GM06990 (cell line): ENCODE results near the gene PKD2.

ENCODE experiments used
- DNase-seq: peaks from one replicate; pipeline ENCODE4 v3.0.0-alpha.2; 2011; ENCODE audit not compliant: insufficient read length; ENCODE audit errors: extremely low read depth
- H3K27me3 ChIP-seq: replicated peaks from 2 replicates; pipeline ENCODE4 v1.6.0; 2011; ENCODE audit warnings: low read length; ENCODE audit not compliant: control insufficient read depth, insufficient read depth
- H3K36me3 ChIP-seq: 2 replicates; pipeline ENCODE4 v1.5.1; 2011; ENCODE audit warnings: low read length; ENCODE audit not compliant: control insufficient read depth, insufficient read depth
- H3K4me3 ChIP-seq: replicated peaks from 2 replicates; pipeline ENCODE4 v1.5.1; 2011; ENCODE audit warnings: low read depth, mild to moderate bottlenecking, control low read depth, low read length
- CTCF ChIP-seq: IDR thresholded peaks from 2 replicates; pipeline ENCODE4 v1.5.1; 2011; ENCODE audit warnings: low read length, control low read depth, mild to moderate bottlenecking, inconsistent platforms; ENCODE audit not compliant: insufficient read depth, poor library complexity, severe bottlenecking

PKD2 gene

GRCh38 chr4:87975466-87975865 lies 32.0 kb upstream of the PKD2 start, which contains the start of gene SPP1:
Gene SPP1 (plus strand): TSS chr4:87975714. CDS start chr4:87976896, 1,182 bp downstream.
- no peak for DNase-seq
- H3K27me3 ChIP-seq, result no peaks in the 10 kb centered on the region
- TF ChIP-seq CTCF, result no peak
- H3K4me3 ChIP-seq, result no peak within 1 kb of the TSS
- H3K36me3 ChIP-seq, result no peaks in the 10 kb centered on the region

GRCh38 chr4:87977521-87978278 lies 29.7 kb upstream of the PKD2 start:
- Histone ChIP-seq H3K4me3 (no peak overlapping the region), H3K27me3 (no peaks in the 10 kb centered on the region), H3K36me3 (no peaks in the 10 kb centered on the region)
- DNase-seq, result no peak
- TF ChIP-seq CTCF, result no peak

- Histone ChIP-seq H3K27me3 (no peaks in the 10 kb centered on the region), H3K4me3 (no peak overlapping the region)
- TF ChIP-seq CTCF, result no peak
Measured at GRCh38 chr4:87978681-87979080, 28.8 kb upstream of the PKD2 start.

GRCh38 chr4:87979810-87980209 lies 27.6 kb upstream of the PKD2 start:
- Histone ChIP-seq H3K4me3 (no peak overlapping the region), H3K36me3 (no peaks in the 10 kb centered on the region), H3K27me3 (no peaks in the 10 kb centered on the region)
- no peak for TF ChIP-seq CTCF
- DNase-seq, result no peak

More at GRCh38 chr4:87978681-87979080, 28.8 kb upstream of the PKD2 start:
- no peaks in the 10 kb centered on the region for H3K36me3 ChIP-seq
- no peak for DNase-seq

- no peak for TF ChIP-seq CTCF
- Histone ChIP-seq H3K36me3 (no peaks in the 10 kb centered on the region), H3K27me3 (no peaks in the 10 kb centered on the region), H3K4me3 (no peak overlapping the region)
- no peak for DNase-seq
Measured at GRCh38 chr4:87981486-87981885, 25.9 kb upstream of the PKD2 start.
